ENCODE data around the gene CA12.

The CA12 gene

DNA sequence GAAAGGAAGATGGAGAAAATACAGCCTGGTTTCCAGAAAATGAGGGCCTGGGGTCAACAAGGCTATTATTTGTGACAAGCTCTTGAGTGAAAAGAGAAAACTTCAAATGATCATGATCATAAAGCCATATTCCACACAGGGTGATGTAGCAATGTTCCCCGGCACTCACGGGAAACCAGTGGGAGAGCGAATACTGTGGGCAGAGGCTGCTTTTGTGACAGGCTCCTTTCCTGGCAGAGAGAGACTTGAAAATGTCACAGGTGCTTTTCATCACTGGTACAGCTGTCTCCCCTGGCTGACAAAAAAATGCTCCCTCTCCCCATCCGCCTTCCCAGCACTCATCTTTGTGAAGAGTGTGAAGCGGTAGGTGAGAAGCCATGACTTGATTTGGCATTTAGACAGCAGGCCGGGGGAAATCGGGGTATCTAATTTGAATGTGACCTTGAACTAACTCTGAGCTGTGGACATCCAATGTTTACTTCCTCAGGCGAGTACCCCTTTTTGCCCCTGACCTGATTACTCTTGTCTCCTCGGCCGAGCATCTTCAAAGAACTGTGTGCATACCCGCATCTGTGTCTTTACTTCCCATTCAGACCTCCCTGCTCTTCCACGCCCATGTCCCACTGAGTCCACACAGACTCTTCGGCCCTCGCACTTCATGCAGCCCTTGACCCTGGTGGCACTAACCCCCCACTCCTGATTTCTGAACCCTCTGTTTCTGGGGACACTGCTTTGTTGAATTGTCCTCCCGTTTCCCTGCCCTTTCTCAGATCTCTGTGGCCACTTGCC is 23.2 kb downstream of the CA12 start:
- no peaks in the 10 kb centered on the region for H3K9me3 Mint-ChIP-seq
- no peaks in the 10 kb centered on the region for H3K36me3 Mint-ChIP-seq
- DNase-seq (ENCODE audit: low spot score in 2 of 2): no peak
- ATAC-seq: no peak
- no peaks in the 10 kb centered on the region for H3K4me1 Mint-ChIP-seq
- no peak overlapping the region for H3K4me3 Mint-ChIP-seq
- H3K27ac Mint-ChIP-seq: no peak overlapping the region

DNA sequence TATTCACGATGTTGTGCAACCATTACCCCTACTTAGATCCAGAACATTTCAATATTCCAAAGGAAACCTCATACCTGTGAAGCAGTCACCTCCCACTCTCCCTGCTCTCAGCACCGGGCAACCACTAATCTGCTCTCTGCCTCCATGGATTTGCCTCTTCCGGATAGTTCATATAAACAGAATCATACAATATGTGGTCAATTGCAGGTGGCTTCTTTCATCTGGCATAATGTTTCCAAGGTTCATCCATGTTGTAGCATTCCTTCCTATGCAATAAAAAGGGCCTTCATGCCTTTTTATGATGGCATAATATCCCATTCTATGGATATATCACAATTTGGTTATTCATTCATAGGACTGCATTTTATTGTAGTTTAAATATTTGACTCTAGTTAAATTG is 23.9 kb downstream of the CA12 start:
- Mint-ChIP-seq H3K9me3 (no peaks in the 10 kb centered on the region), H3K4me3 (no peak overlapping the region), H3K4me1 (no peaks in the 10 kb centered on the region), H3K27ac (no peak overlapping the region), H3K36me3 (no peaks in the 10 kb centered on the region)
- ATAC-seq (no peak), DNase-seq (ENCODE audit: low spot score in 2 of 2) (no peak)

DNA sequence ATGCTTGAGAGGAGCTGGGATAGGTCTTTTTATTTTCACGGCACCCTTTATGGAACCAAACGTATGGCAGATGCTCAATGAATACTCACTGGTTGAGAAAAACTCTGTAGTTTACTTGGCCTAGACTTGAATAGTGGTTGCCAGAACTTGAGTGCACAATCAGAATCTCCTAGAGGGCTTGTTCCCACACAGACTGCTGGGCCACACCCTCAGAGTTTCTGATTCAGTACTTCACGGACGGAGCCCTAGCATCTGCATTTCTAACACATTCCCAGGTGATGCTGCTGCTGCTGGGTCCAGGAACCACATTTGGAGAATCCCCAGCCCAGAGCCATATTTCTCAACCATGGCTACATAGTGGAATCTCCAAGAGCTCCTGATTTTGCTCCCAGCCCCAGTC is 24.6 kb downstream of the CA12 start:
- no peak for ATAC-seq
- no peak for DNase-seq (ENCODE audit: low spot score in 2 of 2)
- H3K4me3 Mint-ChIP-seq: no peak overlapping the region

GRCh38 chr15:63354821-63355650 is 26.6 kb downstream of the CA12 start:
- Mint-ChIP-seq H3K9me3 (no peaks in the 10 kb centered on the region), H3K4me3 (no peak overlapping the region), H3K4me1 (no peaks in the 10 kb centered on the region), H3K27ac (no peak overlapping the region), H3K36me3 (no peaks in the 10 kb centered on the region)
- no peak for ATAC-seq
- no peak for DNase-seq (ENCODE audit: low spot score in 2 of 2)

More for the DNA sequence above, 24.6 kb downstream of the CA12 start:
- Mint-ChIP-seq H3K36me3 (no peaks in the 10 kb centered on the region), H3K27ac (no peak overlapping the region), H3K4me1 (no peaks in the 10 kb centered on the region), H3K9me3 (no peaks in the 10 kb centered on the region)

GRCh38 chr15:63353887-63354286 is 27.8 kb downstream of the CA12 start:
- Mint-ChIP-seq H3K36me3 (no peaks in the 10 kb centered on the region), H3K27ac (no peak overlapping the region), H3K4me3 (no peak overlapping the region), H3K9me3 (no peaks in the 10 kb centered on the region), H3K4me1 (no peaks in the 10 kb centered on the region)
- ATAC-seq (no peak), DNase-seq (ENCODE audit: low spot score in 2 of 2) (no peak)

GRCh38 chr15:63353261-63353660 is 28.4 kb downstream of the CA12 start:
- no peaks in the 10 kb centered on the region for H3K9me3 Mint-ChIP-seq
- H3K4me1 Mint-ChIP-seq: no peaks in the 10 kb centered on the region
- no peaks in the 10 kb centered on the region for H3K36me3 Mint-ChIP-seq
- H3K4me3 Mint-ChIP-seq: no peak overlapping the region
- ATAC-seq (no peak), DNase-seq (ENCODE audit: low spot score in 2 of 2) (no peak)
- H3K27ac Mint-ChIP-seq: no peak overlapping the region

- Mint-ChIP-seq H3K27ac (no peak overlapping the region), H3K9me3 (no peaks in the 10 kb centered on the region), H3K36me3 (no peaks in the 10 kb centered on the region), H3K4me3 (no peak overlapping the region), H3K4me1 (no peaks in the 10 kb centered on the region)
- no peak for DNase-seq (ENCODE audit: low spot score in 2 of 2)
- ATAC-seq: no peak
Observed at GRCh38 chr15:63352808-63353207, 28.8 kb downstream of the CA12 start.

- ATAC-seq (no peak), DNase-seq (ENCODE audit: low spot score in 2 of 2) (no peak)
- Mint-ChIP-seq H3K36me3 (no peaks in the 10 kb centered on the region), H3K27ac (no peak overlapping the region), H3K4me1 (no peaks in the 10 kb centered on the region), H3K4me3 (no peak overlapping the region), H3K9me3 (no peaks in the 10 kb centered on the region)
Observed at GRCh38 chr15:63351170-63351569, 30.5 kb downstream of the CA12 start.

DNA sequence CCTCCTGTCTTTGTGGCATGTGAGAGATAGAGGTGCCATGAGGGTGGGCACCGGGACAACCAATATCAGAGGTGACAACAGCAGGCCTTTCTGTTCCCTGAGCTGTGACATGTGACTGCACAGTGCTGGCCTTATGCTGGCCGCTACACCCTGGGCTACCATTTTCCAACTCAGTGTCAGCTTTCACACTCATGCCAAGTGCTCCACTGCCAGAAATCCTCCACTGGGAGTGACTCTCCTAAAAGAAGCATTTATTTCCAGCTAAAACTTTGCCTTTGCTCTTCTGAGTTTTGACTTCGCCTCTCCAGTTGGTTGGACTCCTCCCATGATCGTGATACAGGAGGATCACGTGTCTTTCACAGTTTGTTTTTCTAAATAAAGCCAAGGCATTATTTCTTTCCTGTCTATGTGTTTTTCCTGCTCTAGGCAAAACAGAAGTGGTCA is 31.4 kb downstream of the CA12 start:
- Mint-ChIP-seq H3K27ac (no peak overlapping the region), H3K4me1 (no peaks in the 10 kb centered on the region), H3K9me3 (no peaks in the 10 kb centered on the region), H3K4me3 (no peak overlapping the region), H3K36me3 (no peaks in the 10 kb centered on the region)
- ATAC-seq (no peak), DNase-seq (ENCODE audit: low spot score in 2 of 2) (no peak)

DNA sequence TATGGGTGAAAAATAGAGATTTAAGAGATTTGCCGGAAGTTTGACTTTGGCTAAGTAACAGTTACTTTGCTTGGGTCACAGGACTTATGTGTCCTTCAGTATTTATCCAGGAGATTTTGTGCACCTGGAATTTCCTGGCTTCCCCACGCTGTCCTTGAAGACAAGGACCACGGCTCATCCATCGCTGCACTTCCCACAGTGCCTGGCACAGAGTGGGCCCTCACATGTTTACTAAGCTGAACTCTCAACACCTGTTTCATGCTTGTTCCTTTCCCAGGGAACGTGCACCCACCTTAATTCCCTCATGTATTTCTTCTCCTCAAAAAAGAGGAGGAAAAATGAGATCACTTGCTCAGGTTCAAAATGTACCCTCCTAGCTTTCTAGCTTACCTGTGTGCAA is 32.0 kb downstream of the CA12 start:
- H3K4me1 Mint-ChIP-seq: no peaks in the 10 kb centered on the region

GRCh38 chr15:63349156-63349555 is 32.5 kb downstream of the CA12 start:
- DNase-seq (ENCODE audit: low spot score in 2 of 2) (no peak), ATAC-seq (no peak)
- Mint-ChIP-seq H3K4me1 (no peaks in the 10 kb centered on the region), H3K36me3 (no peaks in the 10 kb centered on the region), H3K27ac (no peak overlapping the region), H3K4me3 (no peak overlapping the region), H3K9me3 (no peaks in the 10 kb centered on the region)

More for the DNA sequence above, 32.0 kb downstream of the CA12 start:
- no peak for ATAC-seq
- no peak overlapping the region for H3K27ac Mint-ChIP-seq
- H3K36me3 Mint-ChIP-seq: no peaks in the 10 kb centered on the region
- H3K9me3 Mint-ChIP-seq: no peaks in the 10 kb centered on the region
- DNase-seq (ENCODE audit: low spot score in 2 of 2): no peak
- no peak overlapping the region for H3K4me3 Mint-ChIP-seq

DNA sequence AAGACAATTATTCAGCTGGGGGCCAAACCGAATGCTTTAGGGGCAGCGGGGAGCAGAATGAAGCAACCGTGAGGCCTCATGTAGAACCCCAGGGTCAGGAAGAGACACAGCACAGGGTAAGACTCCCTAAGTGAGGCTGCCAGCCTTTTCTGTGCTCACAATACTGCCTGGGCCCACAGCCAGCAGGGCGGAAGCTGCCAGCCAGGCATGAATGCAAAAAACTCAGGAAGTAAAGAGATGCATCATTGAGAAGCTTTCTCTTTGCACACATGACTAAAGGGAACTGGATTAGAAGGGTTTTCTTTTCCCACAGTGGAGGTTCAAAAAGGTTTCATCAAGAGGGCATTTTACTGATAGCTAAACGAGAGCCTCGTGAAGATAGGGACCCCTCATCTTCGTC is 33.3 kb downstream of the CA12 start:
- DNase-seq (ENCODE audit: low spot score in 2 of 2) (no peak), ATAC-seq (no peak)
- Mint-ChIP-seq H3K4me3 (no peak overlapping the region), H3K9me3 (no peaks in the 10 kb centered on the region), H3K36me3 (no peaks in the 10 kb centered on the region), H3K27ac (no peak overlapping the region), H3K4me1 (no peaks in the 10 kb centered on the region)

GRCh38 chr15:63347074-63347857 is 34.4 kb downstream of the CA12 start:
- Mint-ChIP-seq H3K27ac (no peak overlapping the region), H3K4me3 (no peak overlapping the region), H3K9me3 (no peaks in the 10 kb centered on the region), H3K4me1 (no peaks in the 10 kb centered on the region), H3K36me3 (no peaks in the 10 kb centered on the region)
- no peak for DNase-seq (ENCODE audit: low spot score in 2 of 2)
- no peak for ATAC-seq

DNA sequence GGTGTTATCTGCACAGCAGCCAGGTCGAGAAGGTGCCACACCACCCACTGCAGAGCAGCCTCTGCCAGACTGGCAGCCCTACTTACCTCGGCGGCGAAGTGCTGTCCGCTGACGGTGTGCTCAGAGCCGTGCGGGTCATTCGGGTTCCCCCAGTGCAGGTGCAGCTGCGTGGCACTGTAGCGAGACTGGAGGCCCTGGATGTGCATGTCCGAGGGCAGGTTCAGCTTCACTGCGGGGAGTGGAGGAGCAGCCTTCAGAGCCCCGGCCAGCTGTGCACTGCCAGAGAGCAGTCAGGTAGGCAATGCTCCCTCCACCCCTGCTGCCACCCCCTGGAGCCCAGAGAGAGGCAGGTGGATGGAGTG is 36.3 kb downstream of the CA12 start:
- no peak for ATAC-seq
- H3K4me3 Mint-ChIP-seq: no peak overlapping the region
- no peak for DNase-seq (ENCODE audit: low spot score in 2 of 2)
- no peaks in the 10 kb centered on the region for H3K36me3 Mint-ChIP-seq
- H3K27ac Mint-ChIP-seq: no peak overlapping the region
- no peaks in the 10 kb centered on the region for H3K9me3 Mint-ChIP-seq
- no peaks in the 10 kb centered on the region for H3K4me1 Mint-ChIP-seq

DNA sequence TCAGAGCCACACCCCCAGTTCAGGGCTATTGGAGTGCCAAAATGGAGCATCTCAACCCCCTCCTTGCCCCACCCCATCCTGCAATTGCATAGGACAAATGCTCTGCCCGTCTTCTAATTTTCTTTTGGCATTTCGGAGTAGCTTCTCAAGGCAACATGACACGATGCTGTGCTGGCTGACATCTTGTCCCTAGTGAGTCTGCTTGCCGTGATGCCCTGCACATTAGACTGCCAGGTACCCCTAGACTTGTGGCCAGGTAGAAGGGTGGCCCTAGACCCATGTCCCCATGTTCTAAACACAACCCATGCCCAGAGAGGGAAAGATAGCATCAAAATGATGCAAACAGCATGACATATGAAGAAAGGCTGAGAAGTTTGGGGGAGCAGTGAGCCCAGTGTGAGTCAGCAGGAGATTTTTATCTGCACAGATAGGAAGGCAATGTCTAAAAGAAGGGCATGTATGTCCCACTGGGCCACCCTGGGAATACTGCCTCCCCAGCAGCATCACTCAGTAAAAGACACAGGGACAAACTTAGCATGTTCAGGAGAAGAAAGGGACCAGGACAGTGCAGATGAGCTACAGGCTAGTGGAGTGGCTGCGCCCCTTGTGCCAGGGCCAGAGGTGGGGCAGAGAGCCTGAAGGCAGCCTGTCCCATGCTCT is 36.8 kb downstream of the CA12 start:
- Mint-ChIP-seq H3K27ac (no peak overlapping the region), H3K4me1 (no peaks in the 10 kb centered on the region), H3K9me3 (no peaks in the 10 kb centered on the region), H3K36me3 (no peaks in the 10 kb centered on the region), H3K4me3 (no peak overlapping the region)
- no peak for ATAC-seq
- DNase-seq (ENCODE audit: low spot score in 2 of 2): no peak

Data from stimulated activated effector memory CD8-positive, alpha-beta T cell treated with anti-CD3 and anti-CD28 coated beads, Interleukin-12 subunit alpha, Interleukin-12 subunit beta, amount 100 ng/mL, for 72 hours (primary cell).